HG03378 (cell line): ENCODE data around the gene IL12B.
"Not testable (repeated sequence)": the region's sequence is repeated elsewhere in the genome, so short reads cannot be mapped to it uniquely, and the experiment has no call there.

Experiments
- ATAC-seq: cut with Tn5 transposase; IDR thresholded peaks from one replicate; pipeline ENCODE4 v1.9.1; 2021; ENCODE audit warnings: mild to moderate bottlenecking, moderate library complexity; ENCODE audit not compliant: unreplicated experiment

The IL12B gene

GRCh38 chr5:159330131-159330800 lies at the start of gene IL12B:
Gene IL12B, minus strand, starts transcription at chr5:159330487. Its CDS starts 3,705 bp downstream, at chr5:159326782.
- no peak for ATAC-seq

DNA sequence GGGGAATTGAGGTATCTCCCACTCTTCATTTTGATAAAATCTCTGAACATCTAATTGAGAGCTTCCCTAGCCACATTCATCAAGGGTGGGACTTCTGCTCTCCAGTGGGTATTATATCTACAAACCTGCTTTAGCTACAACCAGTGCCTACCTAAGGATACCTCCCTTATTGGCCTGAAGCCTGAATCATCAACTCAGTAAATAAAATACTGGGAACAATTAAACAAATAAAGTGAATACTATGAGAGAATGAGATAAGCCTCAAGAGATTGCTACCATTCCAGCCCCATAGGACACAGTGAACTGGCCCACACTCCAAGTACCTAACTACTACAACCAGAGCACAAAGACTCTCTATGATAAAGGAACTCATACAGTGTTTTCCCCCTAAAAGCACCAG lies 47.4 kb upstream of the IL12B start:
- ATAC-seq, result no peak

DNA sequence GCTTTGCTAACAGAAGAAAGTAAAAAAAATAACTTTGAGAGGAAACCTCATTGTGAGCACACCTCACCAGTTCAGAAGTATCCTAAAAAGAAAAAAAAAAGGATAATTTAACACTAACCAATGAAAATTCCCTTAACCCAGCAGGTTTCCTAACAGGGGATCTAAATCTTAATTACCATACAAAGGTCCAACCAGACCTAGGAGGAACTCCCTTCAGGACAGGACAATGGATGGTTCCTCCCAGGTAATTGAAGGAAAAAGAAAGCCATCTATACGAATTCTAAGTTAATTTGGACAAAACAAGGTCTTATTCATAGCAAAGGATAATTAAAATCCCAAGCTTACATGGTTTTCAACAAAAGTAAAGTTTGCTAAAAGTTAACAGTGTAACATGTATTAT lies 37.6 kb upstream of the IL12B start:
- ATAC-seq, result not testable (repeated sequence)

GRCh38 chr5:159366776-159367175 lies 36.5 kb upstream of the IL12B start:
- not testable (repeated sequence) for ATAC-seq

GRCh38 chr5:159362220-159362619 lies 31.9 kb upstream of the IL12B start:
- no peak for ATAC-seq

GRCh38 chr5:159359871-159360270 lies 29.6 kb upstream of the IL12B start:
- not testable (repeated sequence) for ATAC-seq

- ATAC-seq, result no peak
These were observed 29.1 kb upstream of the IL12B start for GRCh38 chr5:159359408-159359807.

DNA sequence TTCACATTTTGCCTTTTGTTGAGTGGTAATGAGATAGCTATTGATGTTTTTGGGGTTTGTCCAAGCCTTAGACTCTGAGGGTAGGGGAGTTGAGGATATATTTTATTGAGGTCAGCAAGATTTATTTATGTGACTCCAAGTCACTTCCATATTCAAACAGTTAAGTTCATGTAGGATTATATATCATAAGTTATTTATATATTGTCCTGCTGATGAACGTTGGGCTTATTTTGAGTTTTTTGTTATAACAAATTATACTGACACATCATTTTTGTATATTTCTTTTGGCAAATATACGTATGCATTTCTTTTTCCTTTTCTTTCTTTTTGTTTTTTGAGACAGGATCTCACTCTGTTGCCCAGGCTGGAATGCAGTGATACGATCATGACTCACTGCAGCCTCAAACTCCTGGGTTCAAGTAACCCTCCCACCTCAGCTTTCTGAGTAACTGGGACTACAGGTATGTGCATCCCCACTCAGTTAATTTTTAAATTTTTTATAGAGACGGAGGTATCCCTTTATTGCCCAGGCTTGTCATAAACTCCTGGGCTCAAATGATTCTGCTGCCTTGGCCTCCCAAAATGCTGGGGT lies 23.5 kb upstream of the IL12B start:
- ATAC-seq, result no peak

DNA sequence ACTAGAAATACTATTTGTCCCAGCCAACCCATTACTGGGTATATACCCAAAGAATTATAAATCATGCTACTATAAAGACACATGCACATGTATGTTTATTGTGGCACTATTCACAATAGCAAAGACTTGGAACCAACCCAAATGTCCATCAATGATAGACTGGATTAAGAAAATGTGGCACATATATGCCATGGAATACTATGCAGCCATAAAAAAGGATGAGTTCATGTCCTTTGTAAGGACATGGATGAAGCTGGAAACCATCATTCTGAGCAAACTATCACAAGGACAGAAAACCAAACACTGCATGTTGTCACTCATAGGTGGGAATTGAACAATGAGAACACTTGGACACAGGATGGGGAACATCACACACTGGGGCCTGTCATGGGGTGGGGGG lies 20.4 kb upstream of the IL12B start:
- not testable (repeated sequence) for ATAC-seq

GRCh38 chr5:159350216-159350615 lies 19.9 kb upstream of the IL12B start:
- not testable (repeated sequence) for ATAC-seq

GRCh38 chr5:159345861-159346260 lies 15.6 kb upstream of the IL12B start:
- no peak for ATAC-seq

DNA sequence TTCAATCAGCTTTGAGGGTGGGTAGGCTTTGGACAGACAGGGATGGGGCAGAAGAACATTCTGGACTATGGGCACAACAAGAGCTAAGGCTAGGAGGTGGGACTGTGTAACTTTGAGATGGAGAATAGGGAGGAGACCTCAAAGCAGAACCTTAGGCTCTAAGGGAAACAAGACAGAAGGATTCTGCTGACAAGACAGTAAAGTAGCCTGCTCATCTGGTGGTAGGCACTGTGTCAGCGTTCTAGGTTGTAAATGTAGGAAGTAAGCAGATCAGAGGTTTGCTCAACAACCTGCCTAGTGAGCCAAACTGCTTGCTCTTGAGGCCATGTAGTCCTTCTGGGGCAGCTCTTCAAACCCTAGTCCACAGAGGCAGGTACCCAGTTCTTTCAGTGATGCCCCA lies 15.0 kb upstream of the IL12B start:
- no peak for ATAC-seq

- no peak for ATAC-seq
These were observed 13.2 kb upstream of the IL12B start for GRCh38 chr5:159343295-159344094.

- ATAC-seq, result no peak
These were observed 12.6 kb upstream of the IL12B start for GRCh38 chr5:159342840-159343239.

DNA sequence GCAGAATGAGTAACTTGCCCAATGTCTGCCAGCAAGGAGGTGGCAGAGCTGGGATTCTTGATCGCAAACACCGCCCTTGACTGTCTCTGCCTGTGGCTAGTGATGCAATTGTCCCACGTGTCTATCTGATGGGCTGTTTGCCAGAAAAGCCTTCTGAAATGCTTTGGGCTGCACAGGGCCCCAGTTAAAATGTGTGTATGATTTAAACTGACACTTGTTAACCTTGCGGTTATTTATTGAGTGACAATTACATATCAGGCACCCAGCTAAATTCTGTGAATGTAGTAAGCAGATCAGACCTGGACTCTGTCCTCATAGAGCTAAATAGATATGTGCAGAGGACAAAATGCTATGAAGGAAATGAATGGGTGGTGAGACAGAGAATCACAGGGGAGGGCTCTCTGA lies 11.6 kb upstream of the IL12B start:
- no peak for ATAC-seq

DNA sequence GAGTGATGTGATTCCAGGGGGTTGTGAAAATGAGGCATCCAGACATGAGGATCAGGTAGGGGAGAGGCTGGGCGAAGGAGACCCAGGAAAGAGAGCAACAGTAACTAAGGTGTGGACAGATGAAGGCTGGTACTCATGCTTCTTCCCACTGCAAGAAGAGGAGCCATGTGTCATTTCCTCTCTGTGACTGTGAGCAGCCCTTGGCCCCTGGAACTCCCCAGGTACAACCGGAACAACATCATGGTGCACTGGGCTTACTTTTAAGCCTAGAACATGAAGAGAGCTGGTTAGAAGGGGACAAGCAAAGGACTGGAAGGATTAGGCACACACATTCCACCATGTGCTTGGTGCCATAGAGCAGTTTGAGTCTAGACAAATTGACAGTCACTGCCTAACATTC lies 10.9 kb upstream of the IL12B start:
- ATAC-seq, result no peak

- ATAC-seq, result no peak
These were observed 10.2 kb upstream of the IL12B start for GRCh38 chr5:159340511-159340910.

DNA sequence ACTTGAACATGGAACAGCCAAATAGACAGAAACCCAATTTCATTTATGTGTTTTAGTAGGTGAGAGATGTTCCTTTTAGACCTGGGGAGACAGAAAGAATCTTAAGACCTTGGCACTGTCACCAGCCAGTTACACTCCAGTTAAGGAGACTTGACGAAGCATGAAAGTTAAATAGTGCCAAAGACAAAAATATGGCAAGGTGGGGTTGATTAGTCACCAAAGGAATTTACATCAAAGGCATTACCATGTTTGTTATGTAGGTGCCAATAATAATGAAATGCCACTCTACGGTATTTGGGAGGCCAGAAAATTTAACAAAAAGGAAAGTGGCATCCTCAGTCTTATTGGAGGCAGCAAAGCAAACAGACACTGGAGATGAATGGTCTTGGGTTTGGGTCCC lies 9.2 kb upstream of the IL12B start:
- no peak for ATAC-seq

- ATAC-seq, result no peak
These were observed 7.8 kb upstream of the IL12B start for GRCh38 chr5:159338118-159338517.

DNA sequence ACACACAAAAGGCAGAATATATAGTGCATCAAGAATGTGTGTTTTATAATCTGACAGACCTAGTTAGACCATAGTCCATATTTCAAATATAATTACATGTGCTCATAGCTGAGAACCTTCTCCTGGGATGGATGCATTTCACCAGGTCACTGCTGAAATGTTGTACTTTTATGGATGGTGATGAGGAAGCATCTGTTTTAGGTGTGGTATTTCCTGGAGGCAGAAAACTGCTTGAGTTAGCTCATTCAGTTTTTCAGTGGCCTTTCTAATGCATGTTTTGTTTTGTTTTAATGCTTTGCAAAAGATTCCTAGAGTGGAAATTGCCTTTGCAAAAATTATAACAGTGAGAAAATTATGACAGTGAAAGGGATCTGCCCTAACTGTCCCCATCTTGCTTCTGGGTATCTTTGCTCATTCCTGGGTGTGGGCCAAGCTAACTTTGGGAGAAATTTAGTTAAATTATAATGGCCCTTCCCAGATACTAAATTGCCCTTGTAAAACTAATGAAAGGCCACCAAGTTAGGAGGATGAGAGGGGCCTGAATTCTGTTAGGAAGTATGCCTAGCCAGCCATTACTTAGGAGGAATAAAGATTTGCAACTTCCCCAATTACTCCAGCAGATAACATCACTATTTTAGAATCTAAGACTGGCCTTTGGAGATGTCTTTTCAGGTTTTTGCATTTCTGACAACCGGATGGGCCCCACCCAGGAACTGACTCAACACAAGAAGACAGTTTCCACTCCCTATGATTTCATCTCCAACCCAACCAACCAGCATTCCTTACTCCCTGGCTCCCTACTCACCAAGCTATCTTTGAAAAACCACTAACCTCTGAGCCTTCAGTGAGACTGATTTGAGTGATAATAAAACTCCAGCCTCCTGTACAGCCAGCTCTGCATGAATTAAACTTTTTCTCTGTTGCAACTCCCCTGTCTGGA lies 7.0 kb upstream of the IL12B start:
- no peak for ATAC-seq

DNA sequence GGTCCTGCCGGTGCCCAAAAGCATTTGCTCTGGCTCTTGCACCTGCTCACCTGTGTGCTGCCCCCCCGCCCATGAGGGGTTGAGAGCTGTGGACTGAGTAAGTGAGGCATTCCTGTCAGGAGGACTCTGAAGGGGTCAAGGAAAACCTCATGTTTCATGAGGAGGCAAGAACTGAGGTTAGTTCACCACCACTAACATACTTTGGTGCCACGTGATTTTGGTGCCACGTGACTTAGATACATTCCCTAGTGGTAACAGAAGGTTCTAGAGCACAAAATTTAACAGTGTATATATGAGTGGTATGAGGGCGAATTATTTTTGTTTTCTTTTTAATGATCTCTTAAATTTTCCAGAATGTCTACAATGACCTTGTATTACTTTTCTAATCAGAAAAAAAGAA lies 6.3 kb upstream of the IL12B start:
- ATAC-seq, result no peak
